A549 (cell line): ENCODE results near the gene IL11RA. TPM values are rescaled to one million over a fixed set of nuclear protein-coding genes. Genes with fewer than 3 reads are reported as not detected.
A peak's percentile ranks its signal among the peaks of the same experiment; 100 is the strongest.

Experiments used
- ATAC-seq, 2 experiments: fragments of 200-7000 bp in 1 of 2; fragments of >200 bp in 1 of 2; cut with Nextera tagmentation in 1 of 2; cut with Tn5 transposase in 1 of 2; 3 replicates each; pipeline versions ENCODE4 v1.8.0 to v1.9.1; 2018 to 2020; ENCODE audit warnings: mild to moderate bottlenecking in 1 of 2, moderate library complexity in 1 of 2
- CTCF ChIA-PET: fragments of 300-600 bp; sonication (Branson Sonifier 250); formaldehyde crosslinking; extraction: SDS; loops from one replicate; lab custom pipeline; 2021; ENCODE audit warnings: antibody characterized with exemption, inconsistent platforms; lab: Yijun Ruan, JAX
- POLR2A ChIA-PET: fragments of 350-600 bp; formaldehyde crosslinking; extraction: SDS; loops from one replicate; lab custom pipeline; 2021; ENCODE audit warnings: antibody characterized with exemption, inconsistent platforms; lab: Yijun Ruan, JAX
- DNase-seq, 2 experiments: peaks; one replicate each; pipeline versions ENCODE4 v3.0.0 to v3.0.0-alpha.2; 2011 to 2016; ENCODE audit warnings: low read depth in 1 of 2, low spot score in 1 of 2
- FAIRE-seq: peaks from 2 replicates; lab custom pipeline; 2011; peaks lifted over from hg19 to GRCh38; lab: Jason Lieb, UNC
- H3K27ac ChIP-seq, 2 experiments: fragments of >200 bp; sonication (Bioruptor Twin); formaldehyde crosslinking; 3 replicates each; pipeline ENCODE4 v1.5.1; 2016 to 2017
- H3K4me1 ChIP-seq: fragments of >200 bp; sonication (Bioruptor Twin); formaldehyde crosslinking; 3 replicates; pipeline ENCODE4 v1.6.1; 2016
- H3K4me2 ChIP-seq: fragments of >200 bp; sonication (Bioruptor Twin); formaldehyde crosslinking; 3 replicates; pipeline ENCODE4 v1.6.1; 2016
- H3K4me3 ChIP-seq: fragments of >200 bp; sonication (Bioruptor Twin); formaldehyde crosslinking; 3 replicates; pipeline ENCODE4 v1.5.1; 2016
- H3K9me3 ChIP-seq: fragments of >200 bp; sonication (Bioruptor Twin); formaldehyde crosslinking; 3 replicates; pipeline ENCODE4 v1.6.1; 2016
- CEBPB ChIP-seq, 2 experiments: fragments of >200 bp in 1 of 2; sonication (Bioruptor Twin) in 1 of 2; formaldehyde crosslinking in 1 of 2; IDR thresholded peaks; 2 replicates each; pipeline ENCODE4 v1.6.1; 2012 to 2016
- CTCF ChIP-seq: fragments of >200 bp; sonication (Bioruptor Twin); formaldehyde crosslinking; IDR thresholded peaks from 3 replicates; pipeline ENCODE4 v1.5.1; 2016
- EHMT2 ChIP-seq: fragments of 200-600 bp; sonication (generic); IDR thresholded peaks from 2 replicates; pipeline ENCODE4 v1.6.1; 2016; ENCODE audit warnings: antibody characterized with exemption, low read depth, mild to moderate bottlenecking, moderate library complexity
- EP300 ChIP-seq, 2 experiments: fragments of >200 bp; sonication (Bioruptor Twin); formaldehyde crosslinking; IDR thresholded peaks; 2 replicates in 1 of 2; 3 replicates in 1 of 2; pipeline ENCODE4 v1.6.1; 2016 to 2017
- FOSB ChIP-seq: fragments of 250-450 bp; sonication (Bioruptor Pico); IDR thresholded peaks from 2 replicates; pipeline ENCODE4 v1.5.0; 2020; ENCODE audit warnings: mild to moderate bottlenecking, moderate library complexity
- FOSL2 ChIP-seq, 2 experiments: fragments of 450-650 bp in 1 of 2; fragments of >200 bp in 1 of 2; sonication (Bioruptor Twin) in 1 of 2; formaldehyde crosslinking; IDR thresholded peaks; 2 replicates each; pipeline versions ENCODE4 v1.5.0 to v1.6.1; 2016 to 2020; ENCODE audit warnings: mild to moderate bottlenecking in 1 of 2, moderate library complexity in 1 of 2
- HES2 ChIP-seq: fragments of >200 bp; sonication (Bioruptor Twin); formaldehyde crosslinking; IDR thresholded peaks from 2 replicates; pipeline ENCODE4 v1.6.1; 2016
- HEYL ChIP-seq: fragments of 250-450 bp; sonication (Bioruptor Pico); IDR thresholded peaks from 2 replicates; pipeline ENCODE4 v1.8.0; 2021; ENCODE audit warnings: mild to moderate bottlenecking, moderate library complexity
- HOXA7 ChIP-seq: fragments of 250-450 bp; sonication (Bioruptor Pico); IDR thresholded peaks from 2 replicates; pipeline ENCODE4 v1.5.0; 2020; ENCODE audit warnings: mild to moderate bottlenecking, moderate library complexity
- HOXB13 ChIP-seq: fragments of 250-450 bp; sonication (Bioruptor Pico); IDR thresholded peaks from 2 replicates; pipeline ENCODE4 v1.5.0; 2020; ENCODE audit warnings: low read depth, mild to moderate bottlenecking, moderate library complexity
- JUN ChIP-seq, 2 experiments: fragments of >200 bp; sonication (Bioruptor Twin); formaldehyde crosslinking; IDR thresholded peaks; 2 replicates in 1 of 2; 3 replicates in 1 of 2; pipeline ENCODE4 v1.6.1; 2016 to 2017
- MAX ChIP-seq: IDR thresholded peaks from 2 replicates; pipeline ENCODE4 v1.6.1; 2012
- NPAS2 ChIP-seq: fragments of 250-450 bp; sonication (Bioruptor Pico); IDR thresholded peaks from 2 replicates; pipeline ENCODE4 v1.8.0; 2022; ENCODE audit warnings: mild to moderate bottlenecking, moderate library complexity, borderline replicate concordance
- POLR2A ChIP-seq: IDR thresholded peaks from 2 replicates; pipeline ENCODE4 v1.6.1; 2012; ENCODE audit warnings: mild to moderate bottlenecking, low read length
- POLR2AphosphoS2 ChIP-seq: conservative IDR thresholded peaks from 2 replicates; pipeline ENCODE4 v1.6.1; 2012; ENCODE audit warnings: low read length, improper control_type of control experiment, inconsistent platforms
- RCOR1 ChIP-seq: fragments of 150-350 bp; IDR thresholded peaks from 2 replicates; pipeline ENCODE4 v1.6.1; 2014; ENCODE audit warnings: antibody characterized with exemption, low read length, low read depth
- RFX5 ChIP-seq: fragments of 450-650 bp; IDR thresholded peaks from 2 replicates; pipeline ENCODE4 v1.7.1; 2014; ENCODE audit warnings: antibody characterized with exemption, mild to moderate bottlenecking, moderate library complexity
- SREBF2 ChIP-seq: fragments of 450-650 bp; IDR thresholded peaks from 2 replicates; pipeline ENCODE4 v1.6.1; 2014; ENCODE audit warnings: mild to moderate bottlenecking, moderate library complexity
- TFCP2L1 ChIP-seq: fragments of 250-450 bp; sonication (Bioruptor Pico); IDR thresholded peaks from 2 replicates; pipeline ENCODE4 v1.5.0; 2021; ENCODE audit warnings: mild to moderate bottlenecking
- TP53 ChIP-seq: fragments of 250-450 bp; sonication (Bioruptor Pico); IDR thresholded peaks from 2 replicates; pipeline ENCODE4 v1.5.0; 2021; ENCODE audit warnings: mild to moderate bottlenecking, moderate library complexity
- USF2 ChIP-seq: fragments of 450-650 bp; IDR thresholded peaks from 2 replicates; pipeline ENCODE4 v1.6.1; 2014; ENCODE audit warnings: antibody characterized with exemption
- WGBS: methylation state at CpG from one replicate; pipeline ENCODE4 v1.1.6; 2017; ENCODE audit errors: missing lambda C conversion rate; 5-methylcytosine and 5-hydroxymethylcytosine counted together
- polyA plus RNA-seq, 4 experiments: library from polyadenylated mRNA; depleted of rRNA in 3 of 4; stranded (reverse); fragments of >200 nt; fragmentation: RNase III in 1 of 4; extraction: RNeasy Plus Mini Kit Qiagen cat#74134 plus additional on column Dnase treatment in 1 of 4; gene quantifications; 2 replicates in 3 of 4; 3 replicates in 1 of 4; pipeline ENCODE4 v1.2.3, GENCODE V29; 2011 to 2017
- TF ChIP-seq, protein P1 (sequence below): fragments of 200-600 bp; sonication (generic); IDR thresholded peaks from 2 replicates; pipeline ENCODE4 v1.6.1; 2016; ENCODE audit warnings: antibody characterized with exemption, mild to moderate bottlenecking, moderate library complexity

IL11RA gene
- polyA plus RNA-seq, 2 of the 4 experiments (the other 2 are of a cell fraction) = 5.6 to 6.8 TPM

GRCh38 chr9:34644766-34645314 lies 7.1 kb upstream of the IL11RA start:
- no peak for DNase-seq
- FAIRE-seq = no peak
- no peak overlapping the region for H3K27ac ChIP-seq
- no peak for ATAC-seq
- H3K4me2 ChIP-seq = no peak overlapping the region
- H3K4me3 ChIP-seq = no peak overlapping the region
- no peaks in the 10 kb centered on the region for H3K9me3 ChIP-seq
- POLR2A ChIA-PET = interaction anchor here (1.3 kb wide), 1 partner anchor 21 kb away, joined by 5 read pairs; no protein-coding TSS in a partner anchor
- CTCF ChIA-PET = interaction anchor here (1.1 to 22.6 kb wide), 9 partner anchors 11 to 58 kb away, joined by 3 to 288 read pairs (median 7); partner anchors contain the start of genes ARID3C, CCL27 and RPP25L
- TF ChIP-seq CEBPB (IDR thresholded peaks at IDR 0.05) = no peak
- TF ChIP-seq SREBF2 = no peak
- no peak for TF ChIP-seq FOSB (CRISPR knock-in tag)
- TF ChIP-seq RCOR1 = no peak
- no peak for TF ChIP-seq USF2
- no peak for TF ChIP-seq MAX
- no peak for TF ChIP-seq TP53 (CRISPR knock-in tag)
- TF ChIP-seq EHMT2 = no peak
- no peak for TF ChIP-seq EP300 (IDR thresholded peaks at IDR 0.05)
- TF ChIP-seq HEYL (CRISPR knock-in tag) = no peak
- no peak for TF ChIP-seq TFCP2L1 (CRISPR knock-in tag)
- no peak for TF ChIP-seq CTCF
- TF ChIP-seq, protein P1, sequence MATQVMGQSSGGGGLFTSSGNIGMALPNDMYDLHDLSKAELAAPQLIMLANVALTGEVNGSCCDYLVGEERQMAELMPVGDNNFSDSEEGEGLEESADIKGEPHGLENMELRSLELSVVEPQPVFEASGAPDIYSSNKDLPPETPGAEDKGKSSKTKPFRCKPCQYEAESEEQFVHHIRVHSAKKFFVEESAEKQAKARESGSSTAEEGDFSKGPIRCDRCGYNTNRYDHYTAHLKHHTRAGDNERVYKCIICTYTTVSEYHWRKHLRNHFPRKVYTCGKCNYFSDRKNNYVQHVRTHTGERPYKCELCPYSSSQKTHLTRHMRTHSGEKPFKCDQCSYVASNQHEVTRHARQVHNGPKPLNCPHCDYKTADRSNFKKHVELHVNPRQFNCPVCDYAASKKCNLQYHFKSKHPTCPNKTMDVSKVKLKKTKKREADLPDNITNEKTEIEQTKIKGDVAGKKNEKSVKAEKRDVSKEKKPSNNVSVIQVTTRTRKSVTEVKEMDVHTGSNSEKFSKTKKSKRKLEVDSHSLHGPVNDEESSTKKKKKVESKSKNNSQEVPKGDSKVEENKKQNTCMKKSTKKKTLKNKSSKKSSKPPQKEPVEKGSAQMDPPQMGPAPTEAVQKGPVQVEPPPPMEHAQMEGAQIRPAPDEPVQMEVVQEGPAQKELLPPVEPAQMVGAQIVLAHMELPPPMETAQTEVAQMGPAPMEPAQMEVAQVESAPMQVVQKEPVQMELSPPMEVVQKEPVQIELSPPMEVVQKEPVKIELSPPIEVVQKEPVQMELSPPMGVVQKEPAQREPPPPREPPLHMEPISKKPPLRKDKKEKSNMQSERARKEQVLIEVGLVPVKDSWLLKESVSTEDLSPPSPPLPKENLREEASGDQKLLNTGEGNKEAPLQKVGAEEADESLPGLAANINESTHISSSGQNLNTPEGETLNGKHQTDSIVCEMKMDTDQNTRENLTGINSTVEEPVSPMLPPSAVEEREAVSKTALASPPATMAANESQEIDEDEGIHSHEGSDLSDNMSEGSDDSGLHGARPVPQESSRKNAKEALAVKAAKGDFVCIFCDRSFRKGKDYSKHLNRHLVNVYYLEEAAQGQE = no peak
- H3K4me1 ChIP-seq = peaks cover 29% of the 10 kb centered on the region

DNA sequence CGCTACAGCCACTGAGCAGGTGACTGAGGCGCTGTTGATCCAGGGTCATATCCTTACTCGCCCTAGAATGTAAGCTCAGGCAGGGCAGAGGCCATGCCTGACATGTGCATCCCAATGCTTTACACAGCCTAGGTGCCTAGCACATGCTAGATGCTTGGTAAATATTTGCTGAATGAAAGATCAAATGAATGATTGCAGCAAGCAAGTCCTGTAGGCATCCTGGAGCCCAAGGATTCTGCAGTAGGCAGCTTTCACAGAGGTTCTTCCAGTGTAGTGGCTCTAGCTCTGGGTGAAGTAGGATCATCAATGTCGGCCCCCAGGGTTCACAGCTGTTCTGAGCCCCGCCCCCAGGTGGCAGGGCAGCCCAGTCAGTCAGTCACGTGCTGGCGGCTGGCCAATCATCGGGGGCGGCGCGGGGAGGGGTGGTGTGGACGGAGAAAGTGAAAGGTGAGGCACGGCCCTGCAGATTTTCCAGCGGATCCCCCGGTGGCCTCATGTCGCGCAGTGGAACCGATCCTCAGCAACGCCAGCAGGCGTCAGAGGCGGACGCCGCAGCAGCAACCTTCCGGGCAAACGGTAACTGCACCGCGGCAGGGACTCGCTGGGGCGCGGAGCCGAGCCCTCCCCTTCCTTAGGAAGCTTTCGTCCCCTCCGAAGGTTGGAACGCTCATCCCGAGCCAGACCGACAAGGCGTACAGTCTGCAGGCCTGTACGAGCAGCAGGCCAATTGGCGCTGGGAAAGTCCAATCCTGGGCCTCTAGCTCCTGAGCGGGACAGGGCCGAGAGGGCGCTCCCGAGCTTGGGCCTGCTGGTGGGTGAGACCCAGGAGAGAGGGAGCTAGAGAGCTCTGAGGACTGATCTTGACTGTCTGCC lies 5.5 kb upstream of the IL11RA start, which contains the start of gene GALT:
Gene GALT, plus strand, starts transcription at position 465 of the 873 bp plus-strand sequence. Its CDS starts 30 bp downstream, at position 495.
- H3K4me3 ChIP-seq = peak within 1 kb of the TSS; percentile 60
- POLR2A ChIA-PET = interaction anchor here (0.6 to 2.0 kb wide), 5 partner anchors 9 to 974 kb away, joined by 3 to 17 read pairs (median 4); partner anchors contain the start of genes DCTN3 and SIGMAR1
- peak; percentile 84 to 97 for DNase-seq
- CTCF ChIA-PET = interaction anchor here (0.7 to 22.6 kb wide), 20 partner anchors 9 to 113 kb away, joined by 3 to 288 read pairs (median 4); partner anchors contain the start of genes CCL27, DCTN3, RPP25L and SIGMAR1
- peak; percentile 86 to 91 for ATAC-seq
- H3K4me1 ChIP-seq = peaks cover 32% of the 10 kb centered on the region
- peak within 1 kb of the TSS; percentile 94 for H3K4me2 ChIP-seq
- no peak for FAIRE-seq
- no peaks in the 10 kb centered on the region for H3K9me3 ChIP-seq
- peak within 1 kb of the TSS; percentile 80 to 94 for H3K27ac ChIP-seq
- WGBS = 11% methylated on average over 21 of the region's 43 CpGs
- no peak for TF ChIP-seq TP53 (CRISPR knock-in tag)
- TF ChIP-seq FOSL2 (IDR thresholded peaks at IDR 0.05) = no peak
- TF ChIP-seq FOSL2 (CRISPR knock-in tag; IDR thresholded peaks at IDR 0.05) = no peak
- 0 out of 2 replicates have a peak, but pooled peaks have one; percentile 27 for TF ChIP-seq RFX5
- peak; percentile 17 to 68; a peak in 1 of 5 replicates for TF ChIP-seq JUN (IDR thresholded peaks at IDR 0.05)
- no peak for TF ChIP-seq POLR2AphosphoS2
- TF ChIP-seq HOXB13 (CRISPR knock-in tag) = no peak
- peak; percentile 61 for TF ChIP-seq POLR2A
- TF ChIP-seq HOXA7 = no peak
- TF ChIP-seq HES2 = no peak
- no peak for TF ChIP-seq NPAS2
- TF ChIP-seq, protein P1 = no peak
- peak; percentile 97 for TF ChIP-seq USF2
